ENCODE results near the gene BEAN1.
"Not testable (repeated sequence)": the region's sequence is repeated elsewhere in the genome, so short reads cannot be mapped to it uniquely, and the experiment has no call there.

Gene BEAN1

DNA sequence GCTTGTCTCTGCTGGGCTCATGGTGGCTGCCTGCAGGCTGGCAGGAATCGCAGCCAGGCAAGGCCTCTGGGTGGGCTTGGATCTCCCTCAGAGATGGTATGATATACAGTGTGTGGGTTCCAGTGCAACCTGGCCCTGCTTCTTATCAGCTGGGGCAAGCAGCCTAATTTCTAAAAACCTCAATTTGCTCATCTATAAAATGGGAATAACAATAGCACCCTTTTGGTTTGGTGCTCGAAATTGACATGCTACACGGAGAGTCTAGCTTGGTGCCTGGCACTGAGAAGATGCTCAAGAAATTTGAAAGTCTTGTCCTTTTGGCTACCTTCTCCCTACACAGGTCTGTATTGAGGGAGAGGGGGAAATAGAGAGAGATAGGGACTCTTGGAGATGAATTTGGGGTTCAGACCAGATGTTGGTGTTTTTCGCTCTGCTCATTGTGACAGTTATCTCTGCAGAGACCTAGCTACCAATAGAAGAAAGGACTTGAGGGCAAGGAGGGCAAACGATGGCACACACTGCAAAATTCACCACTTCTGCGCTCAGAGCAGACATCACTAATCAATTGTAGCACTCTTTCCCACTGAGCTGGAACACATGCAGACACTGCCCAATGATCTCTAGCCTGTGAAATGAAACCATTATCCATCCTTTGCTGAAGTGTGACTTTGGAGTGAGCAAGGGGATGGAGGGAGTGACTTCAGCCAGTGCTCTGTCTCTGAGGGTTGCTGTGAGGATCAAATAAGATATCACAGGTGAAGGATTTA is 15.6 kb downstream of the BEAN1 start:
- no peak for DNase-seq

DNA sequence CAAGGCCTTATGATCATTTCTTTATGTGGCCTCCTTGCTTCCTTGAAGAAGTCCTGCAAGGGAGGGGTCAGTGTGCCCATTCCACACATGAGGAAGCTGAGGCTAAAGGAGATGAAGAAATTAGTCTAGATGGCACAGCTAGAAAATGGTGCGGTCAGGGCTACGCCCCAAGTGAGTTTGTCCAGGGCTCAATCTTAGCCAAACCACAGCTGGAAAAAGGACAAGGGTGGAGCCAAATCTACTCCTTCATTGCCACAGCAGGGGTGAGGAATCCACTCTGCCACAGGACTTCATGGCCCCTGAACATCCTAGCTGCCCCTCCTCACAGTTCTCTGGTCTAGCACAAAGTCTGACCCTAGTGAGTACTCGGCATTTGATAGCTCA is 16.2 kb downstream of the BEAN1 start:
- DNase-seq, result no peak

DNA sequence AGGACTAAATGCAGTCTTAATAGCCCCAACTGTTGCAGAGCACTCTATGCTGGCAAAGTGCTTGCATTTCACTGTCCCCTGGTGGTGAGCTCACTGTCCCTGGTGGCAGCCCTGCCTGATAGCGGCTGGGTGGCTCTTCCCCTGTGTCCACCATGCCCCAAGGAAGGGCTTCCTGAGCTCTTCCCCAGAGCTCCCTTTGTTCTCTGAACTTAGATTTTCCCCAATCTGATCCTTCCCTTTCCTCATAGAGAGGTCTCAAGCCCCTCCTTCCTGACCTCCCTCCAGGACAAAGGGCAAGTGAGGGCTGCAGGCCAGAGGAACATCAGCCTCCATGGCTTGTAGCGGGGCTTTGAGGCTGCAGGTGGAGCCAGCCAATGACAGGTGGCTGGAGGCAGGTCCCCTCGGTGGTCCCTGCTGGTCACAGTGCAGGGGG is 17.0 kb downstream of the BEAN1 start:
- DNase-seq, result no peak

DNA sequence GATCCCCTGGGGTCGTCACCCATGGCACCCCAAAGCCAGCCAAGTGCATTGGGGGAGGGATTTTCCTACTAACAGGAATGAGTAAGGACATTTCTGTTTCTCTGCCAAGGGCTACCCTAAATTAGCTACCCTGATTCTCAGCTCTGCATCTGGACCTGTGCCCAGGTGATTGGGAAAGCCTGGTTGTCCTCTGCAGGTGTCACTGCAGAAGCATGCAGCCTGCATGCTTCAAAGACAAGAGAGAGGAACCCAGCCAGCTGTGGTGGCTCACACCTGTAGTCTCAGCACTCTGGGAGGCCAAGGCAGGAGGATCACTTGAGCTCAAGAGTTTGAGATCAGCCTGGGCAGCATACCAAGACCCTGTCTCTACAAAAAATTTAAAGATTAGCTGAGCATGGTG is 19.6 kb downstream of the BEAN1 start:
- DNase-seq, result no peak

DNA sequence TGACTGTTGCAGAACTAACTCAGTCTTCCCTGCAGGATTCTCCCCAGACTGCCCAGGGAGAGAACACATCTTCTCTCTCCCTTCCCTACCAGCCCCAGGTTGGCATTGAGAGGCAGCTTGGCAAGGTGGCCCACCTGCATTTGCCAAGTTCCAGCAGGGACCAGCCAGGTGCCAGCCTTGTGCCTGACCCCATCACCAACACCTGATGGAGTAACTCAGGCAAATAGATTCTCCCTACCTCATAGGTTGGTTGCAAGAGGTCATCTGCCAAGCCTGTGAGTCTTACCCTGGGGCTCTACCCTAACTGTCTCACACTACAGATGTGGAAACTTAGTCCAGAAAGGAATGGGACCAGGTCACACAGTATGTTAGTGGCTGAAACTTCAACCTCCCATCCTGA is 20.4 kb downstream of the BEAN1 start:
- no peak for DNase-seq

DNA sequence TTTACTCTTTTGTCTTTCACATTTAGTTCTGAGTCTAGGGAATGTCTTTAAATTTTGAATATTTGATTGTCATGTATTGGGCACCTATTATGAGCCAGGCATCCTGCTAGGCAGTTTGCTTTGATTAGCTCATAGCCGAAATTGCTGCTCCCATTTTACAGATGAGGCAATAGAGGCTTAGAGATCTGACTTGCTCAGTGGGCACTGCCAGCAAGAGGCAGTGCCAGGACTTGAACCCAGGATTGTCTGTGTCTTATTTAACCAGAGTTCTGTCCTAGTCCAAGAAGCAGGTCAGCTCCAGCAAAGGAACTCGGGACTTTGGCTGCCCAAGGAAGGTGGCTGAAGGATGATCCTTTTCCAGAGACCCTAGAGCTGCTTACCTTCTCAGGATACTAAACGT is 24.5 kb downstream of the BEAN1 start:
- no peak for DNase-seq

DNA sequence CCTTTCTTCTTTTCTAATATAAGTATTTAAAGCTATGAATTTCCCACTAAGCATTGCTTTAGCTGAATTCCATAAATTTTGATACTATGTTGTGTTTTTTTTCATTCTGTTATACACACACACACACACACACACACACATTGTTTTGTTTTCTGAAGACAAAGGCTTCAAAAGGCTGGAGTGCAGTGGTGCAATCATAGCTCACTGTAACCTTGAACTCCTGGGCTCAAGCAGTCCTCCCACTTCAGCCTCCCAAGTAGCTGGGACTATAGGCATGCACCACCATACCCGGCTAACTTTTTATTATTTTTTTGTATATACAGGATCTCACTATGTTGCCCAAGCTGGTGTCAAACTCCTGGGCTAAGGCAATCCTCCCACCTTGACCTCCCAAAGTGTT is 26.1 kb downstream of the BEAN1 start:
- DNase-seq, result not testable (repeated sequence)

DNA sequence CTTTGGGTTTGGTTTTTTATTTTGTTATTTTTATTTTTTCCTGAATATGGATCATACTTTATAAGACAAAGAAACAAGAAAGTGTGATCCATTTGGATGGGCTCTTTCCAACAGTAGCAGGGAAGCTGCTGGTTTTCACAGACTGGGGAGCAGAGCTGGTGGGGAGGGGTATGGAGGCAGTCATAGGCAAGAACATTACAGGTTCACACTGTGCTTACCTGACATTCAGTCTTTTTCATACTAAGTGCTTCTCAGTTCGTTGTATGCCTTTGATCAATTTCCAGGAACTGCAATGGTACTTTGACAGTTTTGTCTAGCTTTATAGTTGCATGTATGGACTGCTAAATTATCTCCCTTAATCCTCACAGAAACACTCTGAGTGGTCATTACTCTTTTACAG is 27.7 kb downstream of the BEAN1 start:
- no peak for DNase-seq

DNA sequence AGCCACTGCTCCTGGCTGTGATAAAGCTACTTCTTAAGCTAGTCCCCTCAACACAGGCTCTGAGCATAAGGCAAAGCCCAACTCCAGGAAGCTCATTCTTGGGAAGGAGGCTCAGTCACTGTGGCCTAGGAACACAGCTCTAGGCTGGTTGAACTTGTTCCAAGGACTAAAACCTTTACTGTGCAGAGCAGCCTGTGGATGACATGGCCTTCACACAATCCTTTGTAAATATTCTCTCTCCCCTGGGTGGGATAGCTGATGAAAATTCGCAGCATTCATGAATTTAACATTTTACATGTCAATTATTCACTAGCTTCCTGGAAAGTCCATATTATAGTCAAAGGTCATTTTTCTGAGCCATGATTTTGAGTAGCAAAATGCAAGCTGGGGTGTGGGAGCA is 28.9 kb downstream of the BEAN1 start:
- no peak for DNase-seq

DNA sequence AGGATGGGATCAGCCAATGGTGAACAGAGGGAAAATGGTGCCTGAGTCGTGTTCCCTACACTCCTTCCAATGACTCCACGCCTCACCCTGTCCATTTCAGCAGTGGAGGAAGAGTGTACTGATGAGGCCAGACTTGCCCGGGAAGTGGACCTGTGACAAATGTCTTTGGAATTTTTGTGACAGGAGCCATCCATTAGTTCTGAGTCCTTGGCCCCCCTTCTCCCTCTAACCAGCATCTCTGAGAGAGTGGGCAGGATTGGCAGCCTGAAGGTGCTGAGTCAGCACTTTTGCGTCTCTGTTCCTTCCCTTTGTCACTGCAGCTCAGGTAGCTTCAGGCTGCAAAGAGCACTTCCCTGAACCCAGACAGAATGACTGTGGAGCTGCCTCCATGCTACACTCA is 30.8 kb downstream of the BEAN1 start:
- DNase-seq, result no peak

DNA sequence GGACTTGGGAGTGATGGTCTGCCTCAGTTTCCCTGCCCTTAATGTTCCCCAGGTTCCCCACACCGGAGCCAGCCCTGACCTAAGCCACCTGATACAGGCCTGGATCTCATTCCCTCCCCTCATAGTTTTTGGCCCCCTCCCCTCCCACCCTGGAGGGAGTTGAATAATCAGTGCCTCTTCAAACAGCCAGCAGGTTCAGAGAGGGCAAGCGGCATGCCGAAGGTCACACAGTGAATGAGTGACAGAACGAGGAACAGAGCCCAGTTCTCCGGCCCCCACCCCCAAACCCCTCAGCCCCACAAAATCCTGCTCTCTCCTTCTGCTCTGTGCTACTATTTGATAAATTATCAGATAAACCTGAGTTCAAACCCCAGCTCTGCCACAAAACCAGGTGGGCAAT is 31.2 kb downstream of the BEAN1 start:
- no peak for DNase-seq

DNA sequence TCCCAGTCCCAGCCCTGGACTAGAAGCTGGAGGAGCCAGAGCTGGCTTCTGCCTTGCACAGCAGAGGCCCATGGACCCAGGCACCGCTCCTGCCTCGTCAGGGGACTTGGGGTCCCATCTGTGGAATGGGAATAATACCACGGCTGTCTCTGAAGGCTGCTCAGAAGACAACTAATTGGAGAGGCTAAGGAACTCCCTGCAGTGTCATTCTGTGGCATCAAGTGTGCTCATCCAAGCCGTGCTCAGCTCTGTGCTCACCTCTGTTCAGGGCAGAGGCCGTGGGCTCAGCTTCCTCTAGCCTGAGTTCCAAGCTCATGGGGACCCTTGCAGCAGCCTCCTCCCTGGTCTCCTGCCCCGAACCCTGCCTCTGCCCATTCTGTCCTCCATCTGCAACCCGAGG is 31.8 kb downstream of the BEAN1 start:
- DNase-seq, result no peak

DNA sequence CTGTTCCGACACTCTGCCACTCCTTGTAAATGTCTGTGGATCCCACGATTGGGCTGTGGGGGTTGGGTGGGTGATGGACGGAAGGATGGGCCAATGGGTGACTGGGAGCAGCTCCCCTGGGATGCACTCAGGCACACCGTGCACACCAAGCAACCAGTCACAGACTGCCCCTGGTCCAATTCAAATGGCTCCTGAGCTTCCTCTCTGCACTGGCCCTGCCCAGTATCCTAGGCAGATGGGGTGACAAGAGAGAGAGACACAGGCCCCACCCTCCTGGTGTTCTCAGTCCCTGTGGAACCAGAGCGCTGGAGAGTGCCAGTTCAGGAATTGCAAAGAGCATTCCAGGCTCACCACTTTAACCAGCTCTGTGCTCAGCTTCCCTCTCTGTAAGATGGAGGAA is 32.8 kb downstream of the BEAN1 start:
- DNase-seq, result no peak

DNA sequence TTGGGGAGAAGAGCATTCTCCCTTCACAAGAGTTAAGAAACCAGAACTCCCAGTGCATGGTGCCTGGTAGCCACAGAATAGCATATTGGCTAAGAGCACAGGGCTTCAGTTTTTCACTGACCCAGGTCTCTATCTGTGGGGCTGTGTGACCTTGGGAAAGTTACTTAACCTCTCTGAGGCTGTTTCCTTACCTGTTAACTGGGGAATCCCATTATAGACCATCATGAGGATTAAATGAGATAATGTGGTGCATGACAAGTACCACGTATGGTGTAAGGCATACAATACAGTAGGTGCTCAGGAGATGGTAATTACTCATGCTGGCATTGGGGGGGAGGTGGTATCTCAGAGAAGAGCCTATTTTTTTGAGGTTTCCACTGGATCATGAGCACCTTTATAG is 33.6 kb downstream of the BEAN1 start:
- no peak for DNase-seq

DNA sequence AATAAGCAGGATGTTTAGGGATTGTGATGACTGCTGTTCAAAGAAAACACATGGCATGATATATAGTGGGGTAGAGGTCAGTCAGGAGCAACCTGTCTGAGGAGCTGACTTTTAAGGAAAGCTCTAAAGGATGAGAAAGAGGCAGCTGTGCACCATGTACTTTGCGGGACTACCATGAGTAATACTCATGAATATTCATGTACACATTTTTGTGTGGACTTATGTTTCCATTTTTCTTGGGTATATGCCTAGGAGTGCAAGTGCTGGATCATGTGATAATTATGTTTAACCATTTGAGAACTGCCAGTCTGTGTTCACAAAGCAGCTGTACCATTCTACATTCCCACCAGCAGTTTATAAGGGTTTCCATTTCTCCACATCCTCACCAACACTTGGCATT is 35.8 kb downstream of the BEAN1 start:
- DNase-seq, result no peak

DNA sequence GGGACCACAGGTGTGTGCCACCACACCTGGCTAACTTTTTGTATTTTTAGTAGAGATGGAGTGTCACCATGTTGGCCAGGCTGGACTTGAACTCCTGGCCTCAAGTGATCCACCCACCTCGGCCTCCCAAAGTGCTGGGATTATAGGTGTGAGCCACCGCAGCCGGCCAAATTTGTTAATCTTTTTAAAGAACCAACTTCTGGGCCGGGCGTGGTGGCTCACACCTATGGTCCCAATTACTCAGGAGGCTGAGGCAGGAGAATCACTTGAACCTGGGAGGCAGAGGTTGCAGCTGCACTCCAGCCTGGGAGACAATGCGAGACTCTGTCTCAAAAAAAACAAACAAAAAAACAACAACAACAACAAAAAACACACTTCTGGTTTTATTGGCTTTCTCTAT is 38.9 kb downstream of the BEAN1 start:
- not testable (repeated sequence) for DNase-seq

DNA sequence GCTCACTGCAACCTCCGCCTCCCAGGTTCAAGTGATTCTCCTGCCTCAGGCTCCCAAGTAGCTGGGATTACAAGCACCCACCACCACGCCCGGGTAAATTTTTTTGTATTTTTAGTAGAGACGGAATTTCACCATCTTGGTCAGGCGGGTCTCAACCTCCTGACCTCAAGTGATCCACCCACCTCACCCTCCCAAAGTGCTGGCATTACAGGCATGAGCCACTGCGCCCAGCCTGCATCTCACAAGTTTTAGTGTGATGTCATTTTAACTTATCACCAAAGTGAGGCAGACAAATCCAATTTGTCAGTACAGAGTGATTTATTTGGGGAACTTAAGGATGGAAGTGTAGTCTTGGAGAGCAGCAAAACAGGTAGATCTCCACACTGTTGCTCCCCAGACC is 39.5 kb downstream of the BEAN1 start:
- DNase-seq, result not testable (repeated sequence)

DNA sequence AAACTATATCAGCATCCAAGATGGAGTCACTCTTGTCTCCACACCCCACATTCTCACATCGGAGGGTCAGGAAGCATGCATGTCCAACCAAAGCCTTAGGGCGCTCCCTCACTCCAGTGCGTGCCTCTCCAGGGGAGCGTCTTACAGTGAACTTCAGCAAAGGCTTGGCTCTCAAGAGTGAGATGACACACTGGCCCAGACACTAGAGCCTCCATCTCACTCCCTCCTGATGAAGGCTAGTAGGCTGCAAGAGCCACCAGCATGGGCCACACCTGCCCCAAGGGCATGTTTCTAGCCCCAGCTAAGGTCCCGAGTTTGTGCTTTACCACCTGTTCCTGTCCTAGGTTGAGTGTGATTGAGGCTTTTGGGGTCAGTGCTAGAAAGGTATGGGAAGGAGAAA is 40.5 kb downstream of the BEAN1 start:
- DNase-seq, result no peak

DNA sequence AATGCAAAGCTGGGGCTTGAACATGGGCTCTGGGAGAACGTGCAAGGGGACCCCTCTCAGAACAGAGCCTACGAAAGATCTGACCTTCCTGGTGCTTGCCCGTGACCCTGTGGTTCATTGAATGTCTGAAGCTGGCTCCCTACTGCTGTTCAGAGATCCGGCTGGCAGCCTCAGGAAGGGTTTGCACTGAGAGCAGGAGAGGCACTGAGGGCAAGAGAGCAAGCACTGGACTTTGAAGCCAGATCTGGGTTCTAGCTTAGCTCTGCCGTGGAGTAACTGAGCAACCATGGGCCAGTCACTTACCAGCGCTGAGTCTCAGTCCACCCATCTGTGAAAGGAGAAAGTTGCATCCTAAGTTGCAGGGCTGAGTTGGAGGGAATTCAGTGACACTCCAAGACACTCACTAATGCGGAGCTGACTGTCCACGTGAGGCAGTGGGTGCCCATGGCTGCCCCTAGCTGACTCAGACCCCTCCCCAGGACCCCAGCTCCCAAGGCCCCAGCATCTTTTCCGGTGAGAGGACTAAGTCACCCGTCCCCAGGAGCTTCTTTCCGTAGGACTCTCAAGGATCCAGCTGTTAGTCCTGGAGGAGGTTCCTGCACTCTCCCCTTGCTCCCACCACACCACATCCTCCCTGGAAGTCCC is 41.3 kb downstream of the BEAN1 start:
- no peak for DNase-seq

DNA sequence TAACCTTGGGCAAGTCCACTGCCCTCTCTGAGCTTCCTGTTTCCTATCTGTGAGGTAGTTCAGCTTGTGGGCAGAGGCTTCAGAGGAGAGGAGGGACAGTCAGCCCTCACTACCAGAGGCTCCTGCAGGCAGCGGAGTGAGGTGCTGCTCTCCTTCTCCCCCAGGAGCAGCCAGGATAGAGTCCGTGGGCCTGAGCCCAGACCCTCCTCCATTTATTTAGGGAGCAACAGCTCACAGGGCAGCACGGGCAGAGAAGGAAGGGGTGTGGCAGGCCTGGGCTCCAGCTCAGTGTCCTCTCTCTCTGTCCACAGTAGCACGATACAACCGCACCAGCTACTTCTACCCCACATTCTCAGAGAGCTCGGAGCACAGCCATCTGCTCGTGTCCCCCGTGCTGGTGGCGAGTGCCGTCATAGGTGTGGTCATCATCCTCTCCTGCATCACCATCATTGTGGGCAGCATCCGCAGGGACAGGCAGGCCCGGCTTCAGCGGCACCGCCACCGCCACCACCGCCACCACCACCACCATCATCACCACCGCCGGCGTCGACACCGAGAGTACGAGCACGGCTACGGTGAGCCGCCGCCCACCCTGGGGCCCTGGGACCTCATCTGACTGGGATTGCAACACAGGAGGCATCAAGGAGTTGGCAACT is 42.3 kb downstream of the BEAN1 start:
- DNase-seq, result no peak

DNA sequence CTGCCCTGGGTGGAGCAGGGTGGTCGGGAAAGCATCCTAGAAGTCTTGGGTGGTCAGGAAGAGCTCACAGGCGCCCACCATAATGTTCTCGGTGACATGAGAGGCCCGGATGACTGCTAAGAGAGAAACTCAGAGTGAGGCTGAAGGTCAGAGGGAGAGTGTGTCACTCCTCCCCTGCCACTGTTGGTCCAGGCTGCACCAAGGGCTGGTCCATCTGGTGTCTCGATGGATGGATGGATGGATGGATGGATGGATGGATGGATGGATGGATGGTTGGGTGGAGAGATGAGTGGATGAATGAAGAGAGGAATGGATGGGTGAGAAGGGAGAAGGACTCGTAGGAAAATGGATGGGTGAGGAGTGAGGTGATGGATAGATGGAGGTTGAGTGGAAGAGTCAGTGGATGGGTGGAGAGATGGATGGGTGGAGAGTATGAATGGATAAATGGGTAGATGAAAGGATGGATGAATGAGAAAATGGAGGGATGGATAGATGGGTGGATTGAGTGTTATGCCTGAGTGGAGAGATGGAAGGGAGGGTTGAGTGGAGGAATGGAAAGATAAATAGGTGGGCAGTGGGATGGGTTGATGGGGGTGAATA is 43.0 kb downstream of the BEAN1 start:
- DNase-seq, result no peak

DNA sequence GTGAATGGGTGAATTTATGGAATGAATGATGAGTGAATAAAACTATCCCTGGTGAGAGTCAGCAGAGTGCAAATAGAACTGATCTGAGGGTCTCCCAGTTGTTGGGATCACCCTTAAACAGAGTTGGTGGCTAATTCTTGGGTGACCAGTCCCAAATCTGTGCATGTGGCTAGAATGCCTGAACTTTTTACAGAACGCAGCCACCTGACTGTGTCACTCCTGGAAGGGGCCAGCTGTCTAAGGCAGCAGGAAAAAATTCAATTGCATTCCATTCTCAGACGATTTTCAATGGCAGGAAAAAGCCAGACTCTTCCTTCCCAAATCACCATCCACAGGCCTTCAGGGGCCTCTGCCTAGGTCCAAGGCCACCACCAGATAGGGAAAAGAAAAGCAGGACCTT is 43.5 kb downstream of the BEAN1 start:
- no peak for DNase-seq

DNA sequence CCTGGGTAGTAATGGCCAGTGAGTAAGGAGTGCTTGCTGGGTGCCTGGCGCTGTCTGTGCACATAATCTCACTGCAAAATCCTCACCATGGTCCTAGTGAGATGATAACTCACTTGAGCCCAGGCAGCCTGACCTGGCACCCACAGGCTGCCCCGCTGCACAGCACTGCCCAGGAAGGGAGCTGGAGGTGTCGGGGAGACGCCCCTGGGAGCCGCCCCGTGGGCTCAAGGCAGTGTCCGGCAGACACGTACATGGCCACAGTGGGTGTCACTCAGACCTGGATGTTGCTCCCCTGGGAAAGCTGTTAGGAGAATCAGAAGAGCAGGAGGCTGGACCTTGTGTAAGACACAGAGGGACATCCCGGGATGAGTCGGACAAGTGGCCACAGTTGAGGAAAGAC is 44.2 kb downstream of the BEAN1 start:
- no peak for DNase-seq
